ENCODE measurements around the gene CAPZA2. TPM values are rescaled to one million over a fixed set of nuclear protein-coding genes. Genes with fewer than 3 reads are reported as not detected.
"Not testable (repeated sequence)": the region's sequence is repeated elsewhere in the genome, so short reads cannot be mapped to it uniquely, and the experiment has no call there.

CAPZA2 gene
- 219 and 431 TPM in 2 replicates for total RNA-seq (2014; rRNA removed; shearing (Covaris generic))

DNA sequence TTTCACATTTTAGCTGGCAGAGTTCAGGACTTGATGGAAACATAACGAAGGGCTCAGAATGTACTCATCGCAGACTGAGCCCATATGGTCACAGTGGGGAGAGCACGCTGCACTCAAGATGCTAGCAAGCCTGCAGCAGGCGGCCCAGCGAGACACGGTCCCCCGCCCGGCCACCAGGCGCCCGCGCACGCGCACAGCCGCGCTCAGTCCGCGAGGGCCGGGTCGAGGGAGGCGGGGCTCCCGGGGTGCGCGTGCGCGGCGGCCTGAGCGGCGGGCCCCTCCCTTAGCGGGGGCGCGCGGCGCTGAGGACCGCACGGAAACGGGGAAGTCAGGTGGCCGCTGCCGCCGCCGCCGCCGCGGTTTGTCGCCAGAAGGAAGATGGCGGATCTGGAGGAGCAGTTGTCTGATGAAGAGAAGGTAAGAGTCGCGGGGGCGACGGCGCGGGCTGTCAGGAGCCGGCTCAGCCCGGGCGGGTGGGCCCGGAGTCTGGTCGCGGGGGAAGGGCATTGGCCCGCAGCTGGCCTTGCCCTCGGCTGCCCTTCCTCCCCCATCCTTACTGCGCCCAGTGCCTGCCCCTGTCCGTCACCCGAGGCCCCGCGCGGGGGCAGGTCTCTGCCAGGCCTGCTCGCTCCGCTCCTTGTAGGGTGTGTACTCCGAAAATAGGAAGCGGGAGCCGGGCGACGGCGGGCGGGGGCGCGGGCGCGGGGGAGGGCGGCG, at the start of gene CAPZA2:
Gene CAPZA2, plus strand, starts transcription at position 354 of the 717 bp plus-strand sequence. Its CDS starts 25 bp downstream, at position 379.
- DNase-seq (ENCODE audit: low read depth), result peak; percentile 99

DNA sequence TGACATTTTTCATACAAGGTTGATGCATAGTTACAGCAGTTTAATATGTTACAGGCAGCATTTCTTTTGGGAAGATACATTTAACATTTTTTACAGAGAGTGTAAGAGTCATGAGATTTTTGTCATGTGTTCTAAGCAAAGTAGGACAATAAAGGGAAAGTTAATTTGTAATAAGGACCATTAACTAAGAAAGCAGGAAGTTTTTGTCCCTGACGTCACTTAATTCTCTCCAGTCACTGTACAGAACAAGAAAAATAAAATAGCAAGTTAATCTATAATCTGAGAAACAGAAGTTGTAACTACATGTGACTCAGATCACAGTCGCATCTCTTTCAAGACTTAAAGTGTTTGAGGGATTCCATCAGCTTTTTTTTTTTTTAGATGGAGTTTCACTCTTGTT, 49.5 kb upstream of the CAPZA2 start:
- no peak for DNase-seq (ENCODE audit: low read depth)

DNA sequence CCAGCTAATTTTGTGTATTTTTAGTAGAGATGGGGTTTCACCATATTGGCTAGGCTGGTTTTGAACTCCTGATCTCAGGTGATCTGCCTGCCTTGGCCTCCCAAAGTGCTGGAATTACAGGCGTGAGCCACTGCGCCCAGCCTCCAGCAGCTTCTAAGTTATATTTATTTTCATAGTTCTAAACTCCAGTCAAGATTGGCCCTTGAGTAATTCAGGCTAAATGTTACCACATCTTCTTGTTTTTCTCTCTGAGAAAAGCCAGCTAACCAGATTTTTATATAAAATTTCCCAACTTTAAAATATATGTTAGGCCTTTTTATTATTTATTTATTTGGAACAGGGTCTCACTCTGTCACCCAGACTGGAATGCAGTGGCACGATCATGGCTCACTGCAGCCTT, 49.0 kb upstream of the CAPZA2 start:
- DNase-seq (ENCODE audit: low read depth), result not testable (repeated sequence)

GRCh38 chr7:116815041-116815440, 47.3 kb upstream of the CAPZA2 start:
- no peak for DNase-seq (ENCODE audit: low read depth)

DNA sequence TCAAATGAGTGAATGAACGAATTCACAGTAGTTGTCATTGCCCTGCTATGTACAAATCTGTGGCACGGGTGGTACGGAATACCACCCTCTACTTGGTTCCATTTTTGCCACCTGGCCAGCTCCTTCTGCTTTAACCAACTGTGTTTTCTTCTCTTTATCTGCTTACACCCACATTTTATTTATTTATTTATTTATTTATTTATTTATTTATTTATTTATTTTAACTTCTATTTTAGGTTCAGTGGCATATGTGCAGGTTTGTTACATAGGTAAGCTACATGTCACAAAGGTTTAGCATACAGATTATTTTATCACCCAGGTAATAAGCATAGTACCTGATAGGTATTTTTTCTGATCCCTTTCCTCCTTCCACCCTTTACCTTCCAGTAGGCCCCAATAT, 42.2 kb upstream of the CAPZA2 start:
- DNase-seq (ENCODE audit: low read depth), result no peak

GRCh38 chr7:116821647-116822046, 40.7 kb upstream of the CAPZA2 start:
- not testable (repeated sequence) for DNase-seq (ENCODE audit: low read depth)

- DNase-seq (ENCODE audit: low read depth), result no peak
Measured at GRCh38 chr7:116824449-116824848, 37.9 kb upstream of the CAPZA2 start.

- no peak for DNase-seq (ENCODE audit: low read depth)
Measured at GRCh38 chr7:116828281-116828680, 34.1 kb upstream of the CAPZA2 start.

- no peak for DNase-seq (ENCODE audit: low read depth)
Measured at GRCh38 chr7:116829041-116829440, 33.3 kb upstream of the CAPZA2 start.

DNA sequence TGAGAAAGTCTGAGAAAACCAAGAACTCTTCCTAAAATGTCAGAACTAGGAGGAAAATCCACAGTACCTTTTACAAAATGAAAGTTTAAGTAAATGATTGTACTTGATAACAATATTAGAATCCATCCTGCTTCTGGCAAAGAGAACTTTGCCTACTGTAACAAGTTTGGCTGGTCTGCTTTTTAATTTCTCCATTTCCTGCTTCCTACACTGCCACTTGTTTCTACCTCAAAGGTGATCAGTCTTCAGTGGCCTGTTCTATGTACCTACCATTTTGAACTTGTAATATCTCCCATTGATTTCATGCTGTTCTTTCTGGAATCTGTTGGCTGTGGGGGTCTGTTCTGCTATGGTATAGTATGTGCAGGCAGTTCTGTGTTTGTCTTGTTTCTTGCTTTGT, 32.9 kb upstream of the CAPZA2 start:
- no peak for DNase-seq (ENCODE audit: low read depth)

DNA sequence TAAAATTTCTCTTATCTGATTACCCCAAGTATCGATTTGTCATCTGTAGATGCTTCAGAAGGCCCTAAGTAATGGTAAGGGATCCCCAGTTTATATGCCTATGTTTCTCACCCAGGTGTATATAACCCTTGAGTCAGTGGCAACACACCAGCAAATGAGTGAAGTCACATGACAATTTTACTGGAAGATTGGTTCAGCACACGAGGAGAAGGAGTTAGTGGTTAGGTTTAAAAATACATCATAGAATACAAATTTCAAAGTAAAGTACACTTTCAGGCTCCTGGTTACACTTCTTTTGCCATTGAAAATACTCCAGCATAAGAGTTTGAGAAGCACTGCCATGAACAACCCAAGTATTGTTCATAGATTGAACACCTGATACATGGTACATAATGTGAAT, 29.7 kb upstream of the CAPZA2 start:
- DNase-seq (ENCODE audit: low read depth), result no peak

DNA sequence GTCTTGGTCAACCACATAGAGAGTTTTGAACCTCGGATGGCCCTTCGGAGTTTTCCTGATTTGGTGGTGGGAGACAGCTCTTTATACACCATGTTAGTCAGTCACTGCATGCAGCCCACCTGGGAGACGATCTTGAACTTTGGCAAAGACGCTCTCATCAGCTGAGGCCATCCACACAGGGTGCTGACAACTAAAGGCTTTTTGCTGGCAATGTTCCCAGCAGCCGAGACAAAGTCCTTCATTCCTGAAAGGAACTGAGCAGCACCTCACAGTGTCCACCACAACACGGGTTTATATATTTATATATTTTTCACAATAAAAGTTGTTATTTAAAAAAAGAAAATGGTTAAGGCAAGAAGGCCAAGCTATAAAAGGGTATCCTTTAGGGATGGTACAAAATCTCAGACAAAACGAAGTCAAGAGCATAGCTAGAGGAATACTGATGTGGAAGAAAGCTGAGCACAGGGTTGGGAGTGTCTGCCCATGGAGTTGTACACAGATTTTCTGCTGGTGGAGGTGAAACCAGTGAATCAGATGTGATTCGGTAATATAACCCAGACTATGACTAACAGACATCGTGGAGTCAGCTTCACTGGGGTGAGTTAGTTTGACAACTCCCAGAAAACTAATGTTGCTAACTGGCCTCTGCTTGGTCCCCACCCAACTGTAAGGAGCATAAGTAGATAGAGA, 27.4 kb upstream of the CAPZA2 start:
- peak; percentile 62 for DNase-seq (ENCODE audit: low read depth)

- DNase-seq (ENCODE audit: low read depth), result no peak
Measured at GRCh38 chr7:116836048-116836447, 26.3 kb upstream of the CAPZA2 start.

GRCh38 chr7:116836911-116837310, 25.5 kb upstream of the CAPZA2 start:
- DNase-seq (ENCODE audit: low read depth), result peak; percentile 40

DNA sequence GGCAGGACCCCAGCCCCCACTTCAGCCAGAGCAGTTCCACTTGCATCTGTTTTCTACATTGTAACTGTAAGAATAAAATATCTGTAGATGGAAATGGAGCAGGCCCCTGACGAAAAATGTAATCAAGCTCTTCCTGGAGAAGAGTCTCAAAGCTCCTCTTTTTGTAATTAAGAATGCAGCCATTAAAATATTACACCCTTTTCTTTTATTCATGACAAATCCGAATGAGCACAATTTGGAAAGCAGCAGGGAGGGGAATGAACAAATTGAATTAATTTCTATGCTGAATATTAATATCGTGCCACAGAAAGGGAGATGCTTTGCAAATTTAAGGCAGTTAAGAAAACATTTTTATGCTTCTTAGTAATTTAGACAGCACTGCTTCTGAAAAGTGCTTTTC, 24.8 kb upstream of the CAPZA2 start:
- no peak for DNase-seq (ENCODE audit: low read depth)

GRCh38 chr7:116840256-116840655, 22.1 kb upstream of the CAPZA2 start:
- DNase-seq (ENCODE audit: low read depth), result no peak

DNA sequence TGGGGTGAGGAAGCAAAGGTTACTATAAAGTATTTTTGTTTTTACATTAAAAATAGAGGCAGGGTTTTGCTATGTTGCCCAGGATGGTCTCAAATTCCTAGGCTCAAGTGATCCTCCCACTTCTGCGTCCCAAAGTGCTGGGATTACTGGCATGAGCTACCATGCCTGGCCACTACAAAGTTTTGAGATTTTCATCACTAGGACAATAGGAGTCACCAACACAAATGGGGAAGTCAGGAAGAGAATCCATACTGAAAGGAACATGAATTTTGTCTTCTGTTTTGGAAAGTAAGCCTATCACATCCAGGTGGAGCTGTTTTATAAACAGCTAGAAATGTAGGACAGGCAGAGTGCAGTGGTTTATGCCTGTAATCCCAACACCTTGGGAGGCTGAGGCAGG, 20.0 kb upstream of the CAPZA2 start:
- DNase-seq (ENCODE audit: low read depth), result no peak

DNA sequence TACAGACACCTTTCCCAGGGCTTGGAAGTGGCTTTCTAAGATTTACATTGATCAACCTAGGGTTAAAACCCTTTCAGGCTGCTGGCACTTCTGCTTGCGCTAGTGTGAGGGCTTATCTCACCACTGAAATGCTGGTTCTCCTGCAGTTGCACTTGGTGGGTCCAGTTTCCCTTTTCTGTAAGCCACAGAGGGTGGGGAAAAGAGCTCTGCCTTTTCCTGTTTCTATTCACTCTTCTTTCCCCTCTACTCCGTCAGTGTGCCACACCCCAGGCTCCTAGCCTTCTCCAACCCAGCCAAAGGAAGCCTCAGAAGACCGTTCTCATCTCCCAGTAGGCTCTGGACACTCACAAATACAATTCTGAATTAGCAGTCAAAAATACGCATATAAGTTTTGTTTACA, 19.0 kb upstream of the CAPZA2 start:
- DNase-seq (ENCODE audit: low read depth), result no peak

- DNase-seq (ENCODE audit: low read depth), result no peak
Measured at GRCh38 chr7:116851175-116851574, 11.2 kb upstream of the CAPZA2 start.

DNA sequence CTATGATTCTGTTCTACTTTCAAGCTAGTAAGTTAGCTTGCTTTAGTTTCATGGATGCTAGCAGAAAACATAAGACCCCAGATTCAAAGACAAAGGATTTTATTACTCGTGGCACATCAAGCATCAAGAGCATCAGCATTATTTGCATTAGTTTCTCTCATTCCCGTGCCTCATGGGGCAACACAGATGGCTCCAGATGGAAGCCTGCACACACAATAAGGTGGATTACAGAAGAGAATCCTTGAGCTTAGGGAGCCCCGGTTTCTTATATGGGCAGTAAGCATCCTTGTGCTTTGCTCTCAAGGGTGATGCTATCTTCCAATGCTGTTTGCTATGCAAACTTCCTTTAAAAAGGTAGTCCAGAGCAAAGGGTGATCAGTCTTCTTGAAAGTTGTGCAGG, 10.7 kb upstream of the CAPZA2 start:
- DNase-seq (ENCODE audit: low read depth), result no peak

- DNase-seq (ENCODE audit: low read depth), result no peak
Measured at GRCh38 chr7:116854132-116854531, 8.3 kb upstream of the CAPZA2 start.

- DNase-seq (ENCODE audit: low read depth), result no peak
Measured at GRCh38 chr7:116857052-116857451, 5.3 kb upstream of the CAPZA2 start.

DNA sequence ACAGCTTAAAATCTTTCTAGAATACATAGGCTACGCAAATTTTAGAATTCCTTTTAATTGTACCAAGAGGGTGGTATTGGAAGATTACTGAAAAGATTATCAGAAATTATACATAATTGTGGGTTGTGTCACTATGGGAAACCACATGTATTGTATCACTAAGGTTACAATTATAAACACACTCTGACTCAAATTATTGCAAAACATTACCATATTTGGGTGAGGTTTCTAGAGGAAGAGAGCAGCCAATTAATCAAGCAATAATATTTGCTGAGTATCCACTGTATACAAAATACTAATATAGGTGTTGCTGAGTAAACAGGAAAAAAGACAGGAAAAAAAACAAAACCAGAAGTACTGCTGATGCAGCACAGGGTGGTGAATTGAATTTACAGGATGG, 3.1 kb upstream of the CAPZA2 start:
- peak; percentile 46 for DNase-seq (ENCODE audit: low read depth)

All from Daoy (cell line).